Colonic mucosa (tissue), 4 donors: Measurements from ENCODE around the gene ANTXR1. TPM values are rescaled to one million over a fixed set of nuclear protein-coding genes. Genes with fewer than 3 reads are reported as not detected.

Experiments
- DNase-seq: peaks from one replicate; pipeline ENCODE4 v3.0.0-alpha.2; 2020
- H3K27ac ChIP-seq: fragments of 200-600 bp; one replicate; pipeline ENCODE4 v1.8.0; 2021
- H3K27me3 ChIP-seq: fragments of 200-600 bp; one replicate; pipeline ENCODE4 v1.8.0; 2021
- H3K36me3 ChIP-seq: fragments of 200-600 bp; one replicate; pipeline ENCODE4 v1.8.0; 2021
- H3K4me1 ChIP-seq: fragments of 200-600 bp; one replicate; pipeline ENCODE4 v1.8.0; 2021; ENCODE audit warnings: mild to moderate bottlenecking
- H3K4me3 ChIP-seq: fragments of 200-600 bp; one replicate; pipeline ENCODE4 v1.8.0; 2021
- H3K9ac ChIP-seq, 2 donors: one replicate each; pipeline ENCODE4 v1.7.0; 2013; ENCODE audit warnings: control low read depth in 2 of 2, low read depth in 2 of 2, low read length in 2 of 2
- H3K9me3 ChIP-seq: fragments of 200-600 bp; one replicate; pipeline ENCODE4 v1.8.0; 2021
- CTCF ChIP-seq: fragments of 200-600 bp; IDR thresholded peaks from one replicate; pipeline ENCODE4 v1.8.0; 2022; ENCODE audit warnings: antibody characterized with exemption, mild to moderate bottlenecking
- intact Hi-C: fragments of 100-400 bp; cut with DNase I; formaldehyde crosslinking; loops from one replicate; pipeline ENCODE4 v1.14.1; 2022
- total RNA-seq, 2 donors: library from RNA; stranded (reverse); fragmentation: NEBNext Ultra II Directional in 1 of 2; extraction: Animal tissue kit (Norgen Biotek cat#: 25700) in 1 of 2; gene quantifications; one replicate each; pipeline ENCODE4 v1.2.1, GENCODE V29; 2021
- donor health status: healthy.
- donor health status: DM: no; HTN: no; CAD: no.
- donor health status: DM: no; HTN: no; CAD: no.

The ANTXR1 gene
- total RNA-seq, 2 donors from 2014 or later, result 8.1 to 17.0 TPM

- Histone ChIP-seq H3K36me3 (no peaks in the 10 kb centered on the region), H3K9me3 (no peaks in the 10 kb centered on the region), H3K27me3 (no peaks in the 10 kb centered on the region), H3K27ac (peak overlapping the region; percentile 54), H3K9ac (no peak overlapping the region), H3K4me3 (no peak overlapping the region), H3K4me1 (no peaks in the 10 kb centered on the region)
- intact Hi-C loops, result no loop called here
- no peak for DNase-seq
- TF ChIP-seq CTCF, result no peak
Observed at GRCh38 chr2:69116438-69116837, 103.5 kb downstream of the ANTXR1 start.

- TF ChIP-seq CTCF, result no peak
- intact Hi-C loops, result no loop called here
- H3K36me3 ChIP-seq, result no peaks in the 10 kb centered on the region
- DNase-seq, result no peak
- H3K9ac ChIP-seq, result no peak overlapping the region
- H3K4me3 ChIP-seq, result no peak overlapping the region
- no peaks in the 10 kb centered on the region for H3K27me3 ChIP-seq
- no peak overlapping the region for H3K27ac ChIP-seq
- no peaks in the 10 kb centered on the region for H3K9me3 ChIP-seq
- no peaks in the 10 kb centered on the region for H3K4me1 ChIP-seq
Observed at GRCh38 chr2:69118609-69119008, 105.6 kb downstream of the ANTXR1 start.

- Histone ChIP-seq H3K9me3 (no peaks in the 10 kb centered on the region), H3K27me3 (no peaks in the 10 kb centered on the region), H3K27ac (no peak overlapping the region), H3K4me3 (no peak overlapping the region), H3K4me1 (no peaks in the 10 kb centered on the region), H3K36me3 (no peaks in the 10 kb centered on the region), H3K9ac (no peak overlapping the region)
- TF ChIP-seq CTCF, result no peak
- intact Hi-C loops, result no loop called here
- no peak for DNase-seq
Observed at GRCh38 chr2:69119104-69119894, 106.3 kb downstream of the ANTXR1 start.

GRCh38 chr2:69122271-69122670, 109.3 kb downstream of the ANTXR1 start:
- Histone ChIP-seq H3K27me3 (no peaks in the 10 kb centered on the region), H3K9ac (no peak overlapping the region), H3K4me1 (no peaks in the 10 kb centered on the region), H3K27ac (no peak overlapping the region), H3K9me3 (no peaks in the 10 kb centered on the region), H3K4me3 (no peak overlapping the region), H3K36me3 (no peaks in the 10 kb centered on the region)
- intact Hi-C loops, result no loop called here
- DNase-seq, result no peak
- no peak for TF ChIP-seq CTCF

GRCh38 chr2:69123182-69123581, 110.2 kb downstream of the ANTXR1 start:
- H3K4me1 ChIP-seq, result no peaks in the 10 kb centered on the region

More at GRCh38 chr2:69123182-69123581, 110.2 kb downstream of the ANTXR1 start:
- Histone ChIP-seq H3K9ac (no peak overlapping the region), H3K27me3 (no peaks in the 10 kb centered on the region), H3K9me3 (no peaks in the 10 kb centered on the region), H3K36me3 (no peaks in the 10 kb centered on the region), H3K4me3 (no peak overlapping the region), H3K27ac (no peak overlapping the region)
- intact Hi-C loops, result no loop called here
- TF ChIP-seq CTCF, result no peak
- DNase-seq, result no peak
